Suprapubic skin (tissue), 4 donors: ENCODE measurements around the gene GDF11. TPM values are rescaled to one million over a fixed set of nuclear protein-coding genes. Genes with fewer than 3 reads are reported as not detected.

Source experiments
- DNase-seq, 2 donors: peaks; one replicate each; pipeline ENCODE4 v3.0.0-alpha.2; 2019; ENCODE audit warnings: low spot score in 2 of 2
- H3K27ac ChIP-seq: fragments of 200-600 bp; sonication (generic); one replicate; pipeline ENCODE4 v1.5.1; 2019
- H3K27me3 ChIP-seq: fragments of 200-600 bp; sonication (generic); one replicate; pipeline ENCODE4 v1.5.1; 2019
- H3K36me3 ChIP-seq: fragments of 200-600 bp; sonication (generic); one replicate; pipeline ENCODE4 v1.5.1; 2019
- H3K4me1 ChIP-seq: fragments of 200-600 bp; sonication (generic); one replicate; pipeline ENCODE4 v1.5.1; 2019
- H3K4me3 ChIP-seq: fragments of 200-600 bp; sonication (generic); one replicate; pipeline ENCODE4 v1.5.1; 2019; ENCODE audit warnings: mild to moderate bottlenecking
- H3K9me3 ChIP-seq: fragments of 200-600 bp; sonication (generic); one replicate; pipeline ENCODE4 v1.5.1; 2019
- EP300 ChIP-seq: sonication (generic); formaldehyde crosslinking; IDR thresholded peaks from one replicate; pipeline ENCODE4 v1.6.1; 2017; ENCODE audit warnings: antibody characterized with exemption
- POLR2A ChIP-seq, 2 donors: fragments of 450-650 bp; IDR thresholded peaks; one replicate each; pipeline ENCODE4 v1.6.1; 2017; ENCODE audit warnings: antibody characterized with exemption in 2 of 2, mild to moderate bottlenecking in 2 of 2, moderate library complexity in 2 of 2
- POLR2AphosphoS5 ChIP-seq, 3 donors: sonication (generic); formaldehyde crosslinking; IDR thresholded peaks; one replicate each; pipeline ENCODE4 v1.6.1; 2017; ENCODE audit warnings: antibody characterized with exemption in 3 of 3
- WGBS: methylation state at CpG from one replicate; pipeline ENCODE4 v1.1.5; 2018; 5-methylcytosine and 5-hydroxymethylcytosine counted together
- total RNA-seq, 4 donors: library from RNA; depleted of rRNA; stranded (reverse); fragments of >200 nt; gene quantifications; one replicate each; pipeline ENCODE4 v1.1.0, GENCODE V29; 2016
- TF ChIP-seq, protein P1 (sequence below), 2 donors: fragments of 200-600 bp in 1 of 2; fragments of 450-650 bp in 1 of 2; sonication (generic) in 1 of 2; IDR thresholded peaks; one replicate each; pipeline ENCODE4 v1.5.1; 2016 to 2019; ENCODE audit warnings: antibody characterized with exemption in 2 of 2, mild to moderate bottlenecking in 1 of 2, moderate library complexity in 1 of 2

Gene GDF11
- total RNA-seq, 4 donors from 2014 or later = 0.68 to 3.8 (median 2.0) TPM

- Histone ChIP-seq H3K36me3 (peaks cover 37% of the 10 kb centered on the region), H3K27ac (no peak overlapping the region), H3K27me3 (no peaks in the 10 kb centered on the region), H3K9me3 (no peaks in the 10 kb centered on the region), H3K4me3 (no peak overlapping the region), H3K4me1 (no peaks in the 10 kb centered on the region)
- WGBS = 95% methylated on average over 4 of the region's 4 CpGs
- no peak for TF ChIP-seq POLR2AphosphoS5 (IDR thresholded peaks at IDR 0.05)
- TF ChIP-seq EP300 = no peak
- TF ChIP-seq POLR2A (IDR thresholded peaks at IDR 0.05) = no peak
- TF ChIP-seq, protein P1, sequence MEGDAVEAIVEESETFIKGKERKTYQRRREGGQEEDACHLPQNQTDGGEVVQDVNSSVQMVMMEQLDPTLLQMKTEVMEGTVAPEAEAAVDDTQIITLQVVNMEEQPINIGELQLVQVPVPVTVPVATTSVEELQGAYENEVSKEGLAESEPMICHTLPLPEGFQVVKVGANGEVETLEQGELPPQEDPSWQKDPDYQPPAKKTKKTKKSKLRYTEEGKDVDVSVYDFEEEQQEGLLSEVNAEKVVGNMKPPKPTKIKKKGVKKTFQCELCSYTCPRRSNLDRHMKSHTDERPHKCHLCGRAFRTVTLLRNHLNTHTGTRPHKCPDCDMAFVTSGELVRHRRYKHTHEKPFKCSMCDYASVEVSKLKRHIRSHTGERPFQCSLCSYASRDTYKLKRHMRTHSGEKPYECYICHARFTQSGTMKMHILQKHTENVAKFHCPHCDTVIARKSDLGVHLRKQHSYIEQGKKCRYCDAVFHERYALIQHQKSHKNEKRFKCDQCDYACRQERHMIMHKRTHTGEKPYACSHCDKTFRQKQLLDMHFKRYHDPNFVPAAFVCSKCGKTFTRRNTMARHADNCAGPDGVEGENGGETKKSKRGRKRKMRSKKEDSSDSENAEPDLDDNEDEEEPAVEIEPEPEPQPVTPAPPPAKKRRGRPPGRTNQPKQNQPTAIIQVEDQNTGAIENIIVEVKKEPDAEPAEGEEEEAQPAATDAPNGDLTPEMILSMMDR (IDR thresholded peaks at IDR 0.05) = no peak
- no peak for DNase-seq
These were observed 24.2 kb downstream of the GDF11 start for GRCh38 chr12:55767156-55767555.

- DNase-seq = no peak
- Histone ChIP-seq H3K4me1 (no peaks in the 10 kb centered on the region), H3K9me3 (no peaks in the 10 kb centered on the region), H3K27ac (no peak overlapping the region), H3K27me3 (no peaks in the 10 kb centered on the region), H3K36me3 (peaks cover 39% of the 10 kb centered on the region), H3K4me3 (no peak overlapping the region)
- WGBS = 71% methylated on average over 6 of the region's 6 CpGs
- TF ChIP-seq POLR2AphosphoS5 (IDR thresholded peaks at IDR 0.05) (no peak), EP300 (no peak), POLR2A (IDR thresholded peaks at IDR 0.05) (no peak)
- TF ChIP-seq, protein P1 (IDR thresholded peaks at IDR 0.05) = no peak
These were observed 28.8 kb downstream of the GDF11 start for GRCh38 chr12:55771736-55772135.

- H3K9me3 ChIP-seq = no peaks in the 10 kb centered on the region
- WGBS = 94% methylated on average over 3 of the region's 3 CpGs
- H3K4me3 ChIP-seq = no peak overlapping the region
- TF ChIP-seq POLR2AphosphoS5 (IDR thresholded peaks at IDR 0.05) (no peak), POLR2A (IDR thresholded peaks at IDR 0.05) (no peak), EP300 (no peak)
- TF ChIP-seq, protein P1 (IDR thresholded peaks at IDR 0.05) = no peak
- peaks cover 71% of the 10 kb centered on the region for H3K36me3 ChIP-seq
- no peaks in the 10 kb centered on the region for H3K27me3 ChIP-seq
- H3K27ac ChIP-seq = no peak overlapping the region
- no peaks in the 10 kb centered on the region for H3K4me1 ChIP-seq
- DNase-seq = no peak
These were observed 34.9 kb downstream of the GDF11 start for GRCh38 chr12:55777856-55778255.

- Histone ChIP-seq H3K9me3 (no peaks in the 10 kb centered on the region), H3K27me3 (no peaks in the 10 kb centered on the region), H3K4me3 (no peak overlapping the region), H3K36me3 (peaks cover 95% of the 10 kb centered on the region), H3K27ac (no peak overlapping the region), H3K4me1 (no peaks in the 10 kb centered on the region)
- WGBS = 70% methylated on average over 2 of the region's 2 CpGs
- DNase-seq = no peak
- TF ChIP-seq, protein P1 (IDR thresholded peaks at IDR 0.05) = no peak
- TF ChIP-seq POLR2AphosphoS5 (IDR thresholded peaks at IDR 0.05) (no peak), POLR2A (IDR thresholded peaks at IDR 0.05) (no peak), EP300 (no peak)
These were observed 37.8 kb downstream of the GDF11 start for GRCh38 chr12:55780685-55781084.

- DNase-seq = no peak
- TF ChIP-seq POLR2A (IDR thresholded peaks at IDR 0.05) = no peak
- TF ChIP-seq EP300 = no peak
- TF ChIP-seq POLR2AphosphoS5 (IDR thresholded peaks at IDR 0.05) = no peak
- TF ChIP-seq, protein P1 (IDR thresholded peaks at IDR 0.05) = no peak
- Histone ChIP-seq H3K9me3 (no peaks in the 10 kb centered on the region), H3K27me3 (no peaks in the 10 kb centered on the region), H3K36me3 (peaks cover 90% of the 10 kb centered on the region), H3K4me3 (no peak overlapping the region), H3K27ac (no peak overlapping the region), H3K4me1 (no peaks in the 10 kb centered on the region)
- 92% methylated on average over 7 of the region's 7 CpGs for WGBS
These were observed 45.6 kb downstream of the GDF11 start for GRCh38 chr12:55788546-55788945.
